PC-3 (cell line): ENCODE measurements around the gene HELQ. TPM values are rescaled to one million over a fixed set of nuclear protein-coding genes. Genes with fewer than 3 reads are reported as not detected.
"Not testable (repeated sequence)": the region's sequence is repeated elsewhere in the genome, so short reads cannot be mapped to it uniquely, and the experiment has no call there.

ENCODE experiments used
- ATAC-seq: fragments of 200-7000 bp; cut with Tn5 transposase; 2 replicates; pipeline ENCODE4 v1.9.1; 2020; ENCODE audit warnings: mild to moderate bottlenecking, moderate library complexity
- BruUV-seq: library from RNA; stranded (reverse); fragments of 400-500 nt; replicated peaks from 2 replicates; lab custom pipeline; 2021; lab: Mats Ljungman, UMichigan
- CTCF ChIA-PET: fragments of 300-600 bp; sonication (Branson Sonifier 250); formaldehyde crosslinking; loops from one replicate; lab custom pipeline; 2022; ENCODE audit warnings: antibody characterized with exemption; lab: Charles Lee
- POLR2A ChIA-PET: fragments of 300-600 bp; sonication (Branson Sonifier 250); formaldehyde crosslinking; loops from one replicate; lab custom pipeline; 2022; ENCODE audit warnings: antibody characterized with exemption; ENCODE audit not compliant: unreplicated experiment; lab: Charles Lee
- DNase-seq: peaks from one replicate; pipeline ENCODE4 v3.0.0-alpha.2; 2015
- H2AFZ ChIP-seq: fragments of 300-600 bp; sonication (generic); 2 replicates; pipeline ENCODE4 v1.6.0; 2016; ENCODE audit warnings: antibody characterized with exemption, low read length
- H3F3A ChIP-seq: fragments of 300-600 bp; sonication (generic); one replicate; pipeline ENCODE4 v1.6.0; 2017; ENCODE audit warnings: antibody characterized with exemption, low read length, control low read depth, mild to moderate bottlenecking; ENCODE audit not compliant: unreplicated experiment
- H3K27ac ChIP-seq: fragments of 300-600 bp; sonication (generic); 2 replicates; pipeline ENCODE4 v1.5.1; 2016; ENCODE audit warnings: mild to moderate bottlenecking, low read length
- H3K27me3 ChIP-seq: fragments of 300-600 bp; sonication (generic); 2 replicates; pipeline ENCODE4 v1.6.1; 2016; ENCODE audit warnings: low read length, mixed read lengths
- H3K36me3 ChIP-seq: fragments of 300-600 bp; sonication (generic); 2 replicates; pipeline ENCODE4 v1.6.1; 2016; ENCODE audit warnings: low read depth, mixed run types, low read length, mixed read lengths
- H3K4me1 ChIP-seq: fragments of 300-600 bp; sonication (generic); 2 replicates; pipeline ENCODE4 v1.5.1; 2016; ENCODE audit warnings: low read length; ENCODE audit not compliant: insufficient read depth
- H3K4me2 ChIP-seq: fragments of 300-600 bp; sonication (generic); 2 replicates; pipeline ENCODE4 v1.6.0; 2016; ENCODE audit warnings: low read length
- H3K4me3 ChIP-seq: fragments of 300-600 bp; sonication (generic); 2 replicates; pipeline ENCODE4 v1.5.1; 2016; ENCODE audit warnings: mild to moderate bottlenecking, low read length, mixed read lengths
- H3K79me2 ChIP-seq: fragments of 300-600 bp; sonication (generic); 2 replicates; pipeline ENCODE4 v1.6.1; 2017; ENCODE audit warnings: low read length, mixed read lengths
- H3K9ac ChIP-seq: fragments of 300-600 bp; sonication (generic); 2 replicates; pipeline ENCODE4 v1.6.0; 2016; ENCODE audit warnings: mild to moderate bottlenecking, low read length
- H3K9me2 ChIP-seq: fragments of 300-600 bp; sonication (generic); replicated peaks from 2 replicates; pipeline ENCODE4 v1.6.1; 2016; ENCODE audit warnings: mixed run types, low read length, mixed read lengths
- H3K9me3 ChIP-seq: fragments of 300-600 bp; sonication (generic); 2 replicates; pipeline ENCODE4 v1.6.1; 2016; ENCODE audit warnings: low read length, mixed read lengths
- H4K20me1 ChIP-seq: fragments of 300-600 bp; sonication (generic); 2 replicates; pipeline ENCODE4 v1.6.1; 2016; ENCODE audit warnings: low read length, mixed read lengths
- CTCF ChIP-seq: fragments of 300-600 bp; sonication (generic); conservative IDR thresholded peaks from 2 replicates; pipeline ENCODE4 v1.5.1; 2017; ENCODE audit warnings: antibody characterized with exemption, low read depth, mild to moderate bottlenecking, low read length
- EZH2 ChIP-seq: fragments of 300-600 bp; sonication (generic); IDR thresholded peaks from one replicate; pipeline ENCODE4 v1.6.1; 2017; ENCODE audit warnings: antibody characterized with exemption, mild to moderate bottlenecking, low read length; ENCODE audit not compliant: unreplicated experiment
- EZH2phosphoT487 ChIP-seq: fragments of 300-600 bp; sonication (generic); IDR thresholded peaks from 2 replicates; pipeline ENCODE4 v1.6.1; 2018; ENCODE audit warnings: mild to moderate bottlenecking, antibody characterized with exemption, low read length, borderline replicate concordance
- intact Hi-C: fragments of 100-400 bp; cut with micrococcal nuclease; formaldehyde crosslinking; loops from 2 replicates; pipeline ENCODE4 v1.9.0; 2023
- total RNA-seq: library from RNA; depleted of rRNA; stranded (reverse); fragments of >200 nt; gene quantifications from 2 replicates; pipeline ENCODE4 v1.2.3, GENCODE V29; 2014

Gene HELQ
- total RNA-seq, 1 experiment from 2014 or later, result 7.3 TPM

- no peak for ATAC-seq
Observed at GRCh38 chr4:83498187-83498586, 42.6 kb upstream of the HELQ start.

DNA sequence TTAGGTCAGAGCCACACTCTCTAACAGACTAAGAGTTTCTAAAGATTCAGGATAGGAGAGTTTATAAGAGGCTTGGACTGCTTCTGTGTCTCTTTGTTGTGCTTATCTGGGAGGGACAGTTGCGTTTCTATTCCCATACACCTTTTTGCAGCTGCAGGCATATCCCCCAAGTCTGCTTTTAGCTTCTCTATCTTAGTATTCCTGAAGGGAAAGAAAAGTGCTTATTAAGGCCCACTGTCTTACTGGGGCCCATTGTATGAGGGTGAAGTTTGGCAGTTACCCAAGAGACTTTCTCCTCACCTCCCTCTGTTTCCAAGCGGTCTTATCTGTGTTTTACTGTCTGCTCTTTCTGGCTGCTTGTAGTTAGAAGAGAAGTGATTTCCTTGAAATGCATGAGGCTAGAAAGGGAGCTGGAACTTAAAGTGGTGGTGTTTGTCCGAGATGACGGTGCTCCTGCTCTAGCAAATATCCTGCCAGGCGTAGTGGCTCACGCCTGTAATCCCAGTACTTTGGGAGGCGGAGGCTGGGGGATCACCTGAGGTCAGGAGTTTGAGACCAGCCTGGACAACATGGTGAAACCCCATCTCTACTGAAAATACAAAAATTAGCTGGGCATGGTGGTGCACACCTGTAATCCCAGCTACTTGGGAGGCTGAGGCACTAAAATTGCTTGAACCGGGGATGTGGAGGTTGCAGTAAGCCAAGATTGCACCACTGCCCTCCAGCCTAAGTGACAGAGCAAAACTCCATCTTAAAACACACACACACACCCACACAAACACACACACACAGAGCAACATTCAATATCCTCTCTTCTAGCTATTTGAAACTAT is 40.7 kb upstream of the HELQ start:
- H4K20me1 ChIP-seq, DNase-seq, POLR2A ChIA-PET, H3K27me3 ChIP-seq, H3K4me3 ChIP-seq, H3K9me2 ChIP-seq, H2AFZ ChIP-seq, H3K27ac ChIP-seq, H3K4me1 ChIP-seq, BruUV-seq, ATAC-seq, H3K79me2 ChIP-seq, H3F3A ChIP-seq, H3K9me3 ChIP-seq, CTCF ChIA-PET, intact Hi-C loops, H3K9ac ChIP-seq, H3K4me2 ChIP-seq, H3K36me3 ChIP-seq: not testable (repeated sequence)

More at GRCh38 chr4:83498187-83498586, 42.6 kb upstream of the HELQ start:
- no peak overlapping the region for H2AFZ ChIP-seq
- no peaks in the 10 kb centered on the region for H3K9me2 ChIP-seq
- H4K20me1 ChIP-seq, result no peaks in the 10 kb centered on the region
- no peak overlapping the region for H3K4me2 ChIP-seq
- no peak overlapping the region for H3K9ac ChIP-seq
- no peak overlapping the region for H3K27ac ChIP-seq
- no peak overlapping the region for H3K4me3 ChIP-seq
- no TSS peak for BruUV-seq
- CTCF ChIA-PET, result no interaction called here
- no peaks in the 10 kb centered on the region for H3K79me2 ChIP-seq
- intact Hi-C loops, result no loop called here
- POLR2A ChIA-PET, result no interaction called here
- H3F3A ChIP-seq, result no peaks in the 10 kb centered on the region
- no peak for DNase-seq
- no peaks in the 10 kb centered on the region for H3K4me1 ChIP-seq
- no peaks in the 10 kb centered on the region for H3K27me3 ChIP-seq
- no peaks in the 10 kb centered on the region for H3K9me3 ChIP-seq
- no peaks in the 10 kb centered on the region for H3K36me3 ChIP-seq
- TF ChIP-seq EZH2phosphoT487, result no peak
- no peak for TF ChIP-seq CTCF
- TF ChIP-seq EZH2, result no peak

- no TSS peak for BruUV-seq
- ATAC-seq (no peak; the same call in 1 of the 2 replicates), DNase-seq (peak; percentile 50)
- TF ChIP-seq CTCF, result peak; percentile 83
- no peak for TF ChIP-seq EZH2
- no peak for TF ChIP-seq EZH2phosphoT487
- Histone ChIP-seq H3K9ac (no peak overlapping the region), H2AFZ (no peak overlapping the region), H3K79me2 (no peaks in the 10 kb centered on the region), H3F3A (no peaks in the 10 kb centered on the region), H3K9me2 (no peaks in the 10 kb centered on the region), H3K4me3 (no peak overlapping the region), H3K27me3 (no peaks in the 10 kb centered on the region), H3K4me1 (peaks cover 12% of the 10 kb centered on the region), H3K4me2 (no peak overlapping the region), H3K36me3 (no peaks in the 10 kb centered on the region), H3K9me3 (no peaks in the 10 kb centered on the region), H3K27ac (no peak overlapping the region), H4K20me1 (no peaks in the 10 kb centered on the region)
- CTCF ChIA-PET, result no interaction called here
- intact Hi-C loops, result loop anchor here (1.0 kb wide), 1 partner anchor 149 kb away; no protein-coding TSS in a partner anchor
- POLR2A ChIA-PET, result no interaction called here
Observed at GRCh38 chr4:83490876-83491450, 35.3 kb upstream of the HELQ start.
